Mucosa of descending colon (tissue), 3 donors: ENCODE data around the gene SOCS3. TPM values are rescaled to one million over a fixed set of nuclear protein-coding genes. Genes with fewer than 3 reads are reported as not detected.

Experiments
- ATAC-seq: fragments of 200-7000 bp; cut with Tn5 transposase; one replicate; pipeline ENCODE4 v1.9.1; 2020; ENCODE audit warnings: mild to moderate bottlenecking, moderate library complexity
- DNase-seq, 3 donors: peaks; one replicate each; pipeline ENCODE4 v3.0.0-alpha.2; 2020
- H3K36me3 ChIP-seq: fragments of 200-600 bp; one replicate; pipeline ENCODE4 v1.8.0; 2021; ENCODE audit warnings: low read depth, mild to moderate bottlenecking
- H3K4me1 ChIP-seq: fragments of 200-600 bp; one replicate; pipeline ENCODE4 v1.8.0; 2021; ENCODE audit warnings: low read depth, mild to moderate bottlenecking
- H3K4me3 ChIP-seq: fragments of 200-600 bp; one replicate; pipeline ENCODE4 v1.8.0; 2021; ENCODE audit warnings: mild to moderate bottlenecking
- H3K9me3 ChIP-seq: fragments of 200-600 bp; one replicate; pipeline ENCODE4 v1.8.0; 2021; ENCODE audit warnings: mild to moderate bottlenecking
- CTCF ChIP-seq: fragments of 200-600 bp; IDR thresholded peaks from one replicate; pipeline ENCODE4 v1.8.0; 2022; ENCODE audit warnings: antibody characterized with exemption, mild to moderate bottlenecking
- intact Hi-C, 2 donors: fragments of 100-400 bp; cut with DNase I in 1 of 2; cut with micrococcal nuclease in 1 of 2; formaldehyde crosslinking; loops; one replicate each; pipeline versions ENCODE4 v1.11.0 to v1.11.1; 2022; cut with DNase I, micrococcal nuclease
- total RNA-seq, 3 donors: library from RNA; stranded (reverse); fragmentation: NEBNext Ultra II Directional in 2 of 3; extraction: Animal tissue kit (Norgen Biotek cat#: 25700) in 2 of 3; gene quantifications; one replicate each; pipeline versions ENCODE4 v1.2.1 to v1.2.4, GENCODE V29; 2021 to 2023
- donor health status: DM: no; HTN: no; CAD: no; lungs with moderate emphysema.
- donor health status: DM: no; HTN: no; CAD: no.
- donor health status: DM: no; HTN: yes; CAD: no.

Gene SOCS3
- total RNA-seq, 3 donors from 2014 or later: 21.9 to 41.3 (median 23.2) TPM

DNA sequence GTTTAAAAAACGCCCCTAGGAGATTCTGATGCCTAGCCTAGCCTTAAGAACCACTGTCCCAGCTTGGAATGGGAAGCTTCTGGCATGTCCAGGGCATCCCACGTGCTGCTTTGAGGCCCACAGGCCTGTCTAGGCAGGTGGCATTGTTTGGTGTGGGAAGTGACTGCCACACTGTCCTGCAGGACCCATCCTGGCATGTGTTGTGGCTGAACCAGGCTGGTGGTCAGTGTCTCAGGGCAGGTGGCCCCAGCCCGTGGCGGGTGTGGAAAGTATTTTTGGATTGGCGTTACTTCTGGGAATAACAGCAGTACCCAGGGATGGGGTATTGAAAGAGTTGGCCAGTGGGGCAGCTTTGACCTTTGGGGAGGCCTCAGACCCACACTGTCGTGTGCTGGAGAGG, 46.5 kb upstream of the SOCS3 start:
- H3K4me1 ChIP-seq: peaks cover 44% of the 10 kb centered on the region
- DNase-seq (no peak), ATAC-seq (no peak)
- no peak overlapping the region for H3K4me3 ChIP-seq
- TF ChIP-seq CTCF: no peak
- no peaks in the 10 kb centered on the region for H3K9me3 ChIP-seq
- intact Hi-C loops: no loop called here
- peaks cover 9% of the 10 kb centered on the region for H3K36me3 ChIP-seq

GRCh38 chr17:78403822-78404221, 43.9 kb upstream of the SOCS3 start:
- no peak overlapping the region for H3K4me3 ChIP-seq
- no peak for TF ChIP-seq CTCF
- ATAC-seq (no peak), DNase-seq (no peak)
- peaks cover 18% of the 10 kb centered on the region for H3K36me3 ChIP-seq
- peaks cover 18% of the 10 kb centered on the region for H3K4me1 ChIP-seq
- intact Hi-C loops: no loop called here
- H3K9me3 ChIP-seq: no peaks in the 10 kb centered on the region

DNA sequence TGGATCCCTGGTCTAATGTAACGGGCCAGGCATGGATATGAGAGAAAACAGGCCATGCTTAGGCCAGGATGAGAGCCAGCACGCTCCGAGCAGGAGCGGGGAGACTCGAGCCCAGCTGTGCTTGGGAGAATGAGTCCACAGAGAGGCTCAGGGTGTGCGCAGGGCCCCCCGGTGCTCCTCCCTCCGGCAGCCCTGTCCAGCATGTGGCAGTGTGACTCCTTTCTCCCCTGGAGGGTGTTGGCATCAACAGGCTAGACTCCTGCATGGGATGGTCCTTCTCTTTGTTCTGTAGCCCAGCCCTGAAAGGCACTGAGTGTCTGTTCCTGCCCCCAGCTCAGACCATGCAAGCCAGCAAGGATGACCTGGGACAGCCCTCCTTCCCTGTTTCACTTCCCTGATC, 42.0 kb upstream of the SOCS3 start:
- no peak for TF ChIP-seq CTCF
- no peak for DNase-seq
- Histone ChIP-seq H3K9me3 (no peaks in the 10 kb centered on the region), H3K4me1 (no peaks in the 10 kb centered on the region), H3K4me3 (no peak overlapping the region), H3K36me3 (peaks cover 18% of the 10 kb centered on the region)
- no peak for ATAC-seq
- intact Hi-C loops: no loop called here

DNA sequence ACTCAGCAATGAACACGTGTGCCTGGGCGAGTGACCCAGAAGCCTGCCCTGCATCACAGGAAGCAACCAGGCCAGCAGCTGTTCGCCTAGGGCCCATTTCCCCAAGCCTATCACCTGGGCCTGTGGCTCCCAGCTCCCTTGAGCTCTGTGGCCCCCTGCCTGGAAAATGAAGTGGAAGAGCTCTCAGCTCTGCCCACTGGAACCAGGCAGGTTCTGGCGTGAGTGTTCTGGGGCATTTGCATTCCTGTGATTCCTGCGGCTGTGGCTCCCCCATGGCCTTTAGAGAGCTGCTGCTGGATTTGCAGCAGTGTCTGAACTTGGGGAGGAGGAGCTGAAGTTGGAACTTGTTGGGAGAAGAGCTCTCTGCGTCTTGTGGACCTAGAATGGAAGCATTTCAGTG, 41.4 kb upstream of the SOCS3 start:
- no peak for TF ChIP-seq CTCF
- DNase-seq (no peak), ATAC-seq (no peak)
- Histone ChIP-seq H3K4me3 (no peak overlapping the region), H3K9me3 (no peaks in the 10 kb centered on the region), H3K36me3 (peaks cover 18% of the 10 kb centered on the region), H3K4me1 (no peaks in the 10 kb centered on the region)
- intact Hi-C loops: no loop called here

GRCh38 chr17:78400581-78401240, 40.8 kb upstream of the SOCS3 start:
- no peak for TF ChIP-seq CTCF
- DNase-seq: no peak

DNA sequence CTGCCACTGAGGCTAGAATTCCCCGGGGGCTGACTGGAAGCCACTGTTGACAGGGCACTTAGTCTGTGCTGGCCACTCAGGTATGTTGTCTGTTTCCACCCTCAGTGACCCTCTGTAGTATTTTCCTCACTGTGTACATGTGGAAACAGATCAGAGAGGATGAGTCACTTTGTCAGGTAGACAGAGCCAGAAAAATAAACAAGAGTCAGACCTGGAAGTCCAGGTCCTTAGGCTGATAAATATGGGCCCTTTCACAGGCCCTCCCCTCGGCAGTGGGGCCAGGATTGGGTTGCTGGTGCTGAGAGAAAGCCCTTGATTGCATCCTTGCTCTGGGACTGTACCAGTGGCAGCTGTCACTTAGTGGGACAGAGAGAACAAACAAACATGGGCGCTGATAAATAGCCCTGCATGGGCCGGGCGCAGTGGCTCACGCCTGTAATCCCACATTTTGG, 39.8 kb upstream of the SOCS3 start:
- ATAC-seq: no peak
- no peak for TF ChIP-seq CTCF
- H3K36me3 ChIP-seq: peaks cover 18% of the 10 kb centered on the region
- H3K4me3 ChIP-seq: no peak overlapping the region
- no peaks in the 10 kb centered on the region for H3K4me1 ChIP-seq
- no peak for DNase-seq
- no peaks in the 10 kb centered on the region for H3K9me3 ChIP-seq
- intact Hi-C loops: no loop called here

More at GRCh38 chr17:78400581-78401240, 40.8 kb upstream of the SOCS3 start:
- Histone ChIP-seq H3K9me3 (no peaks in the 10 kb centered on the region), H3K4me1 (no peaks in the 10 kb centered on the region), H3K36me3 (peaks cover 18% of the 10 kb centered on the region), H3K4me3 (no peak overlapping the region)
- intact Hi-C loops: no loop called here
- no peak for ATAC-seq
